WTC11 (cell line): ENCODE measurements around the gene JMJD8. TPM values are rescaled to one million over a fixed set of nuclear protein-coding genes. Genes with fewer than 3 reads are reported as not detected.

Experiments used
- AFF4 ChIP-seq: sonication (generic); formaldehyde crosslinking; IDR thresholded peaks from 2 replicates; pipeline ENCODE4 v1.8.1; 2023; ENCODE audit warnings: mild to moderate bottlenecking, missing genetic modification reagents, borderline replicate concordance
- ATF6 ChIP-seq: sonication (generic); formaldehyde crosslinking; IDR thresholded peaks from 2 replicates; pipeline ENCODE4 v1.8.1; 2023; ENCODE audit warnings: mild to moderate bottlenecking, missing genetic modification reagents
- CTCF ChIP-seq: fragments of 200-600 bp; IDR thresholded peaks from 2 replicates; pipeline ENCODE4 v1.8.0; 2022; ENCODE audit warnings: antibody characterized with exemption
- GABPB1 ChIP-seq: sonication (generic); formaldehyde crosslinking; IDR thresholded peaks from 2 replicates; pipeline ENCODE4 v1.8.1; 2023; ENCODE audit warnings: mild to moderate bottlenecking, missing genetic modification reagents
- HMGXB4 ChIP-seq: sonication (generic); formaldehyde crosslinking; IDR thresholded peaks from 2 replicates; pipeline ENCODE4 v1.8.1; 2023; ENCODE audit warnings: mild to moderate bottlenecking, moderate library complexity, missing genetic modification reagents
- NFATC4 ChIP-seq: fragments of 250-450 bp; sonication (Bioruptor Pico); IDR thresholded peaks from 2 replicates; pipeline ENCODE4 v1.9.0; 2021; ENCODE audit warnings: mild to moderate bottlenecking
- USF1 ChIP-seq: sonication (generic); formaldehyde crosslinking; IDR thresholded peaks from 2 replicates; pipeline ENCODE4 v1.8.0; 2022; ENCODE audit warnings: mild to moderate bottlenecking, missing genetic modification reagents
- USF2 ChIP-seq: sonication (generic); formaldehyde crosslinking; IDR thresholded peaks from 2 replicates; pipeline ENCODE4 v1.8.1; 2023; ENCODE audit warnings: mild to moderate bottlenecking, missing genetic modification reagents, moderate library complexity
- ZNF512 ChIP-seq: sonication (generic); formaldehyde crosslinking; IDR thresholded peaks from 2 replicates; pipeline ENCODE4 v1.8.1; 2022; ENCODE audit warnings: missing genetic modification reagents, borderline replicate concordance
- total RNA-seq: library from RNA; stranded (reverse); gene quantifications from 3 replicates; pipeline ENCODE4 v1.2.3, GENCODE V29; 2021

The JMJD8 gene
- total RNA-seq, 1 experiment from 2014 or later: 61.2 TPM

GRCh38 chr16:700684-701584 is 16.8 kb upstream of the JMJD8 start (continued):
- TF ChIP-seq ATF6 (CRISPR knock-in tag): no peak
- TF ChIP-seq ZNF512: no peak
- TF ChIP-seq CTCF: no peak
- TF ChIP-seq HMGXB4 (CRISPR knock-in tag): peak; percentile 76; the same call in 1 of the 2 replicates
- no peak for TF ChIP-seq AFF4 (CRISPR knock-in tag)
- TF ChIP-seq USF2 (CRISPR knock-in tag): peak; percentile 38; the same call in 1 of the 2 replicates
- TF ChIP-seq USF1 (CRISPR knock-in tag): no peak
- TF ChIP-seq GABPB1 (CRISPR knock-in tag): 0 out of 2 replicates have a peak, but pooled peaks have one; percentile 15
- TF ChIP-seq NFATC4 (CRISPR knock-in tag): no peak
